ENCODE measurements around the gene RFX3. TPM values are rescaled to one million over a fixed set of nuclear protein-coding genes. Genes with fewer than 3 reads are reported as not detected.

Gene RFX3
- total RNA-seq, 1 donor from 2014 or later = 1.6 TPM

DNA sequence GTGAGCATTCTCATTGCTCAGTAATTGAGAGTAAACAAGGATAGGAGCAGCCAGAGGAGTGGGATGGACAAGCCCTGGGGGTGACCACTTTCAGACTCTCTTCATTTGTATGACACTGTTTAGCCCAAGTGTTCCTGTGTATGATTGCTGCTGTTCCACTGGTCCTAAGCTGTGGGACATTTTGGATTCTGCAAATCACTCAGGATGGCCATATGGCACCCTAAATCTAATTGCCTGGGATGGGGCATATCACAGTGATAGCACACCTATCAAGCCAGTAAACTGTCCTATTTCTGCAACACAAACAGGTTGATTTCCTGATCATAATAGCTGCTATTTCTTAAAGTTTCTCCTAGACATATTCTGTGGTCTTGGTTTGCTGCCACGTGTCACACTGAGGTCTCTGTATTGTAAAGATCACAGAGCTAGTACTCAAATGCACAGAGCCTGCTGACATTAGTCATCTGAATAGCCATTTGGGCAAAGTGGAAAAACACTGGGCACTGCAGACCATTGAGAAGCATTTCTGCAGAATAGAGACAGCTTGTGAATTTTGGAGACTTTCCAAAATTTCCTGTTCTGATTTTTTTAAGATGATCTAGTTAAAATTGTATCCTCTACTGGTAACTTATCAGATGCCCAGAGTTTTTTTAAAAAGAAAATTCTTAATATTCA, 320.2 kb downstream of the RFX3 start:
- Histone ChIP-seq H3K27me3 (ENCODE audit: control insufficient read depth, insufficient read depth, low read length) (no peaks in the 10 kb centered on the region), H3K4me3 (ENCODE audit: low read depth, low read length) (no peak overlapping the region), H3K36me3 (ENCODE audit: control insufficient read depth, insufficient read depth, low read length) (no peaks in the 10 kb centered on the region)
- no peak for DNase-seq (ENCODE audit: low read depth)
- TF ChIP-seq CTCF (IDR thresholded peaks at IDR 0.05; ENCODE audit: insufficient read depth, low read length, severe bottlenecking) = no peak
- no peak for FAIRE-seq

DNA sequence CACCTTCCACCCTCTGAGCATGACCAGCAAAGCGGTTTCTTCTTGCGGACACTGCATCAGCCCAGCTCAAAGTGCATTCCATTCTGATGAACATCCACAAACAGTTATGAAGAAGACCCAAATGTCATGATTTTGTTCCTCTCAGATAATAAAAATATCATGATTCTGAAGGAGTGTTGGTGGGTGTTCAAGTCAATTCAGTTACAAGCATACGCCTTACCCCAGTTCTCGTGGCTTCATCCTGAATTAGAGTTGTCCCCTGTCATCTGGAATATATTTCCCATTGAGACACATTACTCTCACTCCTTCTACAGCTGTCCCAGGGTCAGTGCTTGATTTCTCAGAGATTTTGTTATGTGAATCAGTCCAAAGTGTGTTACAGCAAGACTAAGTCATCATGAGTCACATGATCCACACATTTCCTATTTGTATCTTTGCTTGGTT, 325.4 kb downstream of the RFX3 start:
- H3K36me3 ChIP-seq (ENCODE audit: control insufficient read depth, insufficient read depth, low read length) = no peaks in the 10 kb centered on the region
- no peak overlapping the region for H3K4me3 ChIP-seq (ENCODE audit: low read depth, low read length)
- TF ChIP-seq CTCF (IDR thresholded peaks at IDR 0.05; ENCODE audit: insufficient read depth, low read length, severe bottlenecking) = no peak
- DNase-seq (ENCODE audit: low read depth) (peak; percentile 48), FAIRE-seq (no peak)
- peaks cover 2% of the 10 kb centered on the region for H3K27me3 ChIP-seq (ENCODE audit: control insufficient read depth, insufficient read depth, low read length)

- no peak for TF ChIP-seq CTCF (IDR thresholded peaks at IDR 0.05; ENCODE audit: insufficient read depth, low read length, severe bottlenecking)
- DNase-seq (ENCODE audit: low read depth) (no peak), FAIRE-seq (no peak)
- Histone ChIP-seq H3K36me3 (ENCODE audit: control insufficient read depth, insufficient read depth, low read length) (no peaks in the 10 kb centered on the region), H3K27me3 (ENCODE audit: control insufficient read depth, insufficient read depth, low read length) (peaks cover 2% of the 10 kb centered on the region), H3K4me3 (ENCODE audit: low read depth, low read length) (no peak overlapping the region)
These were observed 332.0 kb downstream of the RFX3 start for GRCh38 chr9:3193791-3194190.

DNA sequence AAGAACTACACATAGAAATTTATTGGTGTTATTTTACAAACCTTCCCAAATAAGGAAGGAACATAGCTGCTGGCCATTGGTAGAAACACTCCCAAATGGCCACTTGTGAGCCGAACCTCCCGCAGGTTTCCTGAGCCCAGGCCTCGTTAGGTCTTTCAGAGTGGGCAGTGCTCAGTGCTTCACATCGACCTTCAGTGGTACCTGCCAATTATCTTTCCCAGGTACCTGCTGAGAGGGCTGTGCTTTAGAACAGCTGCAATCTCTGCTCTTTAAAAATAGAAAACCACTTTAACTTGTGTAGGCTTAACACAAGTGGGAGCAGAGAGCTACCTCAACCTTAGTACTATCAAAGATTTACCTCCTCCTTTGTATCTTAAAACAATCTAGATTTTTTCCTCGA, 334.1 kb downstream of the RFX3 start:
- no peak overlapping the region for H3K4me3 ChIP-seq (ENCODE audit: low read depth, low read length)
- FAIRE-seq (no peak), DNase-seq (ENCODE audit: low read depth) (no peak)
- no peak for TF ChIP-seq CTCF (IDR thresholded peaks at IDR 0.05; ENCODE audit: insufficient read depth, low read length, severe bottlenecking)
- H3K27me3 ChIP-seq (ENCODE audit: control insufficient read depth, insufficient read depth, low read length) = no peaks in the 10 kb centered on the region
- H3K36me3 ChIP-seq (ENCODE audit: control insufficient read depth, insufficient read depth, low read length) = no peaks in the 10 kb centered on the region

GRCh38 chr9:3189113-3189861, 336.5 kb downstream of the RFX3 start:
- no peak for FAIRE-seq
- no peak for DNase-seq (ENCODE audit: low read depth)
- no peak for TF ChIP-seq CTCF (IDR thresholded peaks at IDR 0.05; ENCODE audit: insufficient read depth, low read length, severe bottlenecking)

More at GRCh38 chr9:3189113-3189861, 336.5 kb downstream of the RFX3 start:
- no peak overlapping the region for H3K4me3 ChIP-seq (ENCODE audit: low read depth, low read length)
- no peaks in the 10 kb centered on the region for H3K36me3 ChIP-seq (ENCODE audit: control insufficient read depth, insufficient read depth, low read length)
- no peaks in the 10 kb centered on the region for H3K27me3 ChIP-seq (ENCODE audit: control insufficient read depth, insufficient read depth, low read length)

Data from bronchial epithelial cell (primary cell).